Stimulated activated CD8-positive, alpha-beta memory T cell treated with anti-CD3 and anti-CD28 coated beads, Interleukin-7, amount 100 ng/mL, for 4 hours (primary cell): ENCODE measurements around the gene CAPN1.
"Not testable (repeated sequence)": the region's sequence is repeated elsewhere in the genome, so short reads cannot be mapped to it uniquely, and the experiment has no call there.

ENCODE experiments used
- DNase-seq, 2 donors: peaks; one replicate each; pipeline ENCODE4 v3.0.0-alpha.2; 2020; ENCODE audit warnings: low read depth in 2 of 2

Gene CAPN1

DNA sequence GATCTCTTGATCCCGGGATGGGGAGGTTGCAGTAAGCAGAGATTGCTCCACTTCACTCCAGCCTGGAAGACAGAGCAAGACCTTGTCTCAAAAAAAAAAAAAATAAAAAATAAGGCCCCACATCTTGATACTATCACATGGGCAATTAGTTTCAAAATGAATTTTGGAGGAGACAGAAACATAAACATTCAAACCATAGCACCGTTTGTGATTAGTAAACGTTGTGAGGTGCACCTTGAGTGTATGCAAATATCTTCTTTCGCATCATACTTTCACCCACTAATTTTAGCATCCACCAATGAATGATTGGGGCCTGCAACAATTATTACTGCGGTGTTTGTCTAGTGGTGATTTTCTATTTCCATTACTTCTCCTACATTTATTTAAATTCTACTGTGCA is 22.7 kb upstream of the CAPN1 start:
- no peak for DNase-seq

DNA sequence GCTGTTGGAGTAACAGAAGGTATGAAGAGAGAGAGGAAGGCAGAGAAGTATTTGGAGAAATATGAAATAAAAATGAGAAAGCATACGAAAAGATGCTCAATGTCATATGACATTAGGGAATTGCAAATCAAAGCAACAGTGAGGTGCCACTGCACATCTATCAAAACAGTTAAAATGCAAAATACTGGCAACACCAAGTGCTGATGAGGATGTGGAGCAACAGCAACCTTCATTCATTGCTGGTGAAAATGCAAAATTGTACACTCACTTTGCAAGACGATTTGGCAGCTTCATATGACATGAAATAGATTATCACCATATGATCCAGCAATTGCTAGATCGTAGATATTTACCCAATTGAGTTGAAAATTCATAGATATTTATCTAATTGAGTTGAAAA is 21.1 kb upstream of the CAPN1 start:
- no peak for DNase-seq

DNA sequence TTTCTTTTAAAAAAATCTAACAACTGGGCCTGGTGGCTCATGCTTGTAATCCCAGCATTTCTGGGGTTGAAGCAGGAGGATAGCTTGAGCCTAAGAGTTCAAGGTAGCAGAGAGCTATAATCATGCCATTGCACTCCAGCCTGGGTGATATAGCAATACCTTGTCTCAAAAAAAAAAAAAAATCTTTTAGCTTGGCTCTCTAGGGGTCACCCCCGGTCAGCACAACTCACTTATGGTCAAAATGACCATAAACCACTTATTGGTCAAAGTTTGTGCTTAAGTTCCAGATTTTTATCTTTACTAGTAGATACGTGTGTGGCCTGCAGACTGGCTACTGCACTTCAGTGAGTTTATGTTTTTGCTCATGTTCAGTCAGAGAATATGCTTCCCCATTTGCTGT is 18.0 kb upstream of the CAPN1 start:
- no peak for DNase-seq

DNA sequence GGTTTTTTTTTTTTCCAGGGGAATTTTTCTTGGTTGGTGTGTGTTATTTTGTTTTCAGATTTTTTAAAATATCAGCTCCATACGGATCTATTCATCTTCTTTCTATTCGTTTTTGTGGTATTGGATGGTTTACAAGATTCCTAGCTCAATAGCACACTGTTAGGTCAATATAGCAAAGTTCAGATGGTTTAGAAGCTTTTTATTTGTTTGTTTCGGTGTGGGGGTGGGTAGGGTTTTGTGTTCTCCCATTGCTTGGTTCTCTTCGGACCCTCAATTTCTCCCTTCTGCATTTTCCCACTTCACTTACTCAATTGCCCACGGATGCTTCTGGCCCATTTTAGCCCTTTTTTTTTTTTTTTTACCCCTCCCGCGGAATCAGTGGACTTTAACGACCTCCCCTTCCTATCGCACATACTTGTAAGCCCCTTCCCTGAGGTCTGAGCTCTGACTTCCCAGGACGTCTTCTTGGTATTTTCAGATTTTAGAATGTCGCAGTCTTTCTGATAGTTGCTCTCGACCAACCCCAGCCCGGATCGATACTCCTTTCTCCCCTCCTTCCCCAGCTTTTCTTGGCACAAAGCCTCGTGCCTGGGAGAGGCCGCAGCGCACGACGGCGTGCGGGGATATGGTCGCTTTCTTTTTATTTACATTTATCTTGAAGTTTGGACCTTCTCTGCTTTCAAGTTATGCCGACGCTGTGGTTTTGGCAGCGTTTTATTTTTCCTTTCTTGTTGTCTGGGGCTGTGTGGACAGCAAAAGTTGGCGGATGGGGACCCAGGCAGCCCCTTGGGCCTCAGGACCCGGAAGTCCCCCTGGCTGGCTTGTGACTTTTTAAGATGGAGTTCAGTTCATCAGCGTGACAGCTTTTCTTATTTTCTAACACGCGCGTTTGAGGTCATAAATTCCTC is 16.1 kb upstream of the CAPN1 start:
- no peak for DNase-seq

DNA sequence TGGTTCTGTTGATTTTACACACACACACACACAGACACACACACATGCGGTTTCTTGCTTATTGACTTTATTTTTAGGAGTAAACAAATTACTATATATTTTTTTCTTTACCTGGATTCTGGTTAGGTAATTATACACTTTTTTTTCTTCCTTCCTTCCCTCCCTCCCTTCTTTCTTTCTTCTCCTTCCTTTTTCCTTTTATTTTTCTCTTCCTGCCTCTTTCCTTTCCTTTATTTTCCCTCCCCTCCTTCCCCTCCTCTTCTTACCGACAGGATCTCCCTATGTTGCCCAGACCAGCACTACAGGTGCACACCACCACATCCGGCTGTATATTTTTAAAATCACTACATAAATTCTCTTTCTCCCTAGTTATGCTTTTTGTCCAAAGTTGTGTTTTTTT is 14.8 kb upstream of the CAPN1 start:
- DNase-seq = no peak

DNA sequence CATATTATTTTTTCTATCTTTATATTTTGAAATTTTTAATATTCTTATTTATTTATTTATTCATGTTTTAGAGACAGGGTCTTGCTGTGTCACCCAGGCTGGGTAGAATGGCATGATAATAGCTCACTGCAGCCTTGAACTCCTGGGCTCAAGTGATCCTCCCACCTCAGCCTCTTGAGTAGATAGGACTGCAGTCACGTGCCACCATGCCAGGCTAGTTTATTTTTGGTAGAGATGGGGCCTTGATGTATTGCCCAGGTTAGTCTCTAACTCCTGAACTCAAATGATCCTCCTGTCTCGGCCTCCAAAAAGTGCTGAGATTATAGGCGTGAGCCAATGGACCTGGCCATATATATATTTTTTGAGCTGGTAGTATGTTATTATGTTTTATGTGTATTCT is 14.1 kb upstream of the CAPN1 start:
- DNase-seq = no peak

DNA sequence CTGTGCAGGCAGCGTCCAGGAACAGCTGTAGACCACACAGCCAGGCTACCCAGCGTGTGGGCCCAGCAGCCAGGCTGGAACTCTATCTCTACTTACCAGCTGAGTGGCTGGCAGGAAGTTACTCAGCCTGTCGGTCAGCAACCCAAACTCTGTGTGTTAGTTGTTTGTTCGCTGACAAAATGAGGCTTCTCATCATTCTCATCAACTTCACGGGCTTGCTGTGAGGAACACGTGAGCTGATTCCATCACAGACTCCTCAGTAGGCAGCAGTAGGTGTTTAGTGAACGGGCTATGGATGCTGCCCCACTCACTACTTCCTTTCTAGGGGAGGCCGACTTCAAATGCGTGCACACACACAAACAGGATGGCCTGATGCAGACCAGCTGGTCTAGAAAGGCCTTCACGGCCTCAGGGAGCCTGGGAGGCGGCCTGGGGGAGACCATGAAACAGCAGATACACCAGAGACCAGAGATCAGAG is 12.5 kb upstream of the CAPN1 start:
- DNase-seq = no peak

DNA sequence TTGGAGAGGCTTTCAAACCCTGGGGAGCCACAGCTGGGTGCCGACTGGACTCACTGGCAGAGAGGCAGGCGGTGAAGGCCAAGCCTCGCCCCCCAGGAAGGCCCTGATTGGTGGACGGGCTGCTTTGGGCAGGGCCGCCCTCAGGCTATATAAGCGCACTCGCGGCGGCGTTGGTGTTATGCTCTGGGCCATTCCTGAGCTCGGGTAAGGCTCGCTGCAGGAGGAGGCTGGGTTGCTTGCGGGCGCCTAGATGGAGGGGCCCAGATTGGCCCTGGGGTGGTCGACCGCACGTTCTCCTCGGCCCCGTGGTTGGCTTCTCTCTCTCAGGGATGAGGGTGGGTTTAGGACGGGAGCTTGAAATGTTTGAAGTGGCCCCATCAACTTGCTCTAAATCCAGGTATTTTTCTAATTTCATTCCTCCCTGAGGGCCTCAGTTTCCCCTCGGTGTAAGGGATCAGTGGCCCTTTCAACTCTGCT is 11.6 kb upstream of the CAPN1 start, which contains the start of gene SPDYC:
TSS of gene SPDYC (plus strand) at position 176 of the 477 bp plus-strand sequence. CDS start 1,125 bp downstream, outside the sequence.
- DNase-seq = no peak

DNA sequence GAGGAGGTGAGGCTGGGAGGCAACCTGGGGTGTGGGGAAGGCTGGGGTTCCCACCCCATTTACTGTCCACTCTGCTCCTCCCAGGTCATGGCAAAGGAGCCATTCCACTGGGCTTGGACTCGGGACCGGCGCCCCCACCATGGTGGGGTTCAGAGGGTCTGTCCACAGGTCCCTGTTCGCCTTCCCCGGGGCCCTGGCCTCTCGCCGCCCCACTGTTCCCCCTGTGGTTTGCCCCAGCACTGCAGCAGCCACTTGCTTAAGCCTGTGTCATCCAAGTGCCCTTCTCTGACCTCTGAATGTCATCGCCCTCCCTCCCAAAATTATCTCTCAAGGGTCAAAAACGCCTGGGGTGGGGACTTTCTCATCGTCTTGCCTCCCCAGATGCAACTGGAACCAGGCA is 9.1 kb upstream of the CAPN1 start:
- DNase-seq = no peak

DNA sequence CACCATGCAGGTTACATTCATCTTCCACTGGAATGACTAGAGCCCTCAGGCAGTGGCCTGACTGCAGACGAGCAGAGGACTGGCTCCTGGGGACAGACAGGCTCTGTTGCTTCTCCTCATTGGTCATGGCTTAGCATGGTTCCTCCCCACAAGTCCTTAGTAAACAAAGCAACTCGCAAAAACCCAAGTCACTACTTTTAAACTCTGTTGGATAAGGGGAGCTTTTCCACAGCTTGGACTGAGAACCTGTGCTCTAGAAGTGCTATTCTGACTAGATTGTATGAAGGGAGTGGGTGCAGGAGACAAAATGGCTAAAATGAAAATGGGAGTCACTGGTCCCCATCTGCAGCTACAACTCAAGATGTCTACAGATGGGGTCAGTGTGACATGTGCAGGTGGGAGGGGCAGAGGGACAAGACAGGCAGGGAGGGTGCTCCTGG is 7.1 kb upstream of the CAPN1 start:
- DNase-seq = not testable (repeated sequence)

DNA sequence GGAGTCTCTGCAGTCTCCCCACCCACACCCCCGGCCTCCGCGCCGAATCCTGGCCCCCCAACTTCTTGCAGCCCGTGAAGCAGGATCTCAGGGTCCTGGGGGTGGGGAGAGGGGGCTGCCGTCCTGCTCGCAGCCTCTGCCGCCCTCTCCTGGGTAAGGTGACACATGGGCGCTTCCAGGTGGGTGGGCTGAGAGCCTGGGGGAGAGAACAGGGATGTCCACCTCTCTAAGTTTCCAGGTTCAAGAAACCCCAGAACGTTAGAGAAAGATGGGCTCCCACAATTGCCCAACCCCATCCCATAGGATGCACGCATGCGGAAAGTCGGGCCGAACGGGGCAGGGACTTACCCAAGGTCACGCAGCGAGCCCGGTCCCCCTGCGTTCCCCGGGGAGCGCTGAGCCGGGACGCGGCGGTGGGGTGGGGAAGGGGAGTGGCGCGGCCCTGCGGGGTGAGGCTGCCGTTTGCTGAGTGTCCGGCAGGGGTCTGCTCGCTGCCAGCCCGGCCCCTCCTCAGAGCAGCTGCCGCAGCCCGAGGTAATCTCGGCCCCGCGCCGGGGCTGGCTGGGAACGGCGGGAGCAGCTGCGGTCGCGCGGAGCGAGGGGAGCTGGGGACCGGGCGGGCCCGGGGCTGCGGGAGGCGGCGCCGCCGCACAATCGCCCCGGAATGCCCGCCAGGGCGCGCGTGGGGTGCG is 705 bp upstream of the CAPN1 start:
- DNase-seq = peak in 1 of 2 donors; percentile 30

DNA sequence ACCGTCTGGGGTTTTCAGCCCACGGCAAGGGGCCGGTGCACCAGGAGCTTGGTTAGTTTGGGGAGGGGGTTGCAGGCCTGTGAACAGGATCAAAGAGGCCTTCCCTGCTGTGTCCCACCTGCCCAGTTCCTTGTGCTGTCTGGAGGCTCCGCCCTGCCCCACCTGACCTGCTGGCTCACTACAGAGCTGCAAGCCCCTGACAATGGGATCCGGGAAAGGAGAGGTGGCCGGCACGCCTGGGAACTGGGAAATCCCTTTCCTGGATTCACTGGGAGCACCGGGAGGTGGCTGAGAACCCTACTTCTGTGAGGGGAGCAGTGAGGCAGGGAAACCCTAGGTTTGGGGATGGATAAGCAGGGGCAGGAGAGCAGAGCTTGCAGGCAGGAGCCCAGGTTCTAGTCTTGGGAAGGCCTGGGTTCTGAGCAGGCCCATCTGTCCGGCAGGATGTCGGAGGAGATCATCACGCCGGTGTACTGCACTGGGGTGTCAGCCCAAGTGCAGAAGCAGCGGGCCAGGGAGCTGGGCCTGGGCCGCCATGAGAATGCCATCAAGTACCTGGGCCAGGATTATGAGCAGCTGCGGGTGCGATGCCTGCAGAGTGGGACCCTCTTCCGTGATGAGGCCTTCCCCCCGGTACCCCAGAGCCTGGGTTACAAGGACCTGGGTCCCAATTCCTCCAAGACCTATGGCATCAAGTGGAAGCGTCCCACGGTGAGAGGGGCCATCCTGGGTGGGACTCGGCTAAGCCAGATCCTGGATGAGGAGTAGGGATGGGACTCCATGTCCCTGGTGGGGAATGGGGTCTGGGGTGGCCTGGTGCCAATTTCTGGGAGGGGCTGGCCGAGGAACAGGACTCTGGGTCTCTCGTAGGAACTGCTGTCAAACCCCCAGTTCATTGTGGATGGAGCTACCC is 786 bp downstream of the CAPN1 start:
- no peak for DNase-seq

DNA sequence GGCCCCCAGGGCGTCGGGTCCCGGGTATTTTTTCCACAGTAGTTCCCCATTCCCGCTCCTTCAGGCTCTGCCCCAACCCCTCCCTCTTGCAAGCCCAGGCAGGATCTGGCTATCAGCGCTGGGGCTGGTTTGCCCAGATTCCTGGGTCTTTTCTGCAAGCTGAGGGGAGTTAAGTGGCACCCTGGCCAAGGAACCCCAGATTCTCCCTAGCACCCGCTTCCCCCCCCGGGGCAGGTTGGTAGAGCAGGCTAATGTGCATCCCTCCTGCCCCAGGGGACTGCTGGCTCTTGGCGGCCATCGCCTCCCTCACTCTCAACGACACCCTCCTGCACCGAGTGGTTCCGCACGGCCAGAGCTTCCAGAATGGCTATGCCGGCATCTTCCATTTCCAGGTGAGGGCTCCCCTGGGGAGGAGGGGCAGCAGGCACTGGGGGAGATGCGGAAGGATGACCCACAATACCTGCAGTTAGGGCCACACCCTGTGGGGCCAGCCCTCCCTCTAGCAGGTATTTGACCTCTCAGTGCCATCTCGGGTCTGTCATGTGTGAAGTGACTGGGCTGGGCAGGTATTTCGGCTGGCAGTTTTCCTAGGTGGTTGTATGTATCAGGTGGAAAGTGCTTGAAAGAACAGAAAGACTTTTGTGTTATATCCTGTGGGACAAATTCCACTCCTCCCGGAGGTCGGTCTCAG is 1.6 kb downstream of the CAPN1 start:
- DNase-seq = no peak

DNA sequence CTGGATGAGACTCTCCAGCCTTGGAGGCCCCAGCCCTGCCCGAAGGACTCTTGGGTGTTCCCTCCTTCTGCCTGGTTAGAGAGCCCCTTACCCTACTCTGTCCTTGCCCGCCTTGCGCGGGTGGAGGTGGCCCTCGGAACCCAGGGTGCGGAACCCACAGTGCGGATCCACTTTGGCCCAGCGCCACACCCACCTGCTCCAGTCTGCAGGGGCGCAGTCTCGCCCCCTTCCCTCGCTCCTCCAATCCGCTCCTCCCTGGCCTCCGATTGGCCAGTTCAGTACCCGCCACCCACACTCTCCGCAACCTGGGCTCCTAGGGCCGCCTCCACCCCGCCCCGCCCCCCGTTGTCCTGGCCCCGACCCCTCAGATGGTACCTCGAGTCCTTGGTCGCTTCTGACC is 2.4 kb downstream of the CAPN1 start:
- no peak for DNase-seq

DNA sequence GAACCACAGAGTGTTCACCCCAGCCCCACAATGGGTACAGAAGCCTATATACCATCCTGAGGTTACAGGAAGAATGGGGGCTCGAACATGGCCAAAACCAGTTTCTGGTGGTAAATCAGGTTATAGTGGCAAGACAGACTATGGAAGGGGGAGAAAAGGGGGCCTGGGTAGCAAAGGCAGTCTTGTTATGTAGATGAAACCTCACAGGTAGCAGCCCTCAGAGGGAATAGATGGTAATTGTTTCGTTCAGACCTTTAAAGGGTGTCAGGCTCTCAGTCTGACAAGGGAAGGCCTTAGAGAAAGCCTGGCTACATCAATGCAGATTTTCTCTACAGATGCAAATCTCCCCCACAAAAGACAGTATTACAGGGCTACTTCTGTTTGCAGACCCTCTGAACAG is 3.4 kb downstream of the CAPN1 start:
- DNase-seq = no peak

DNA sequence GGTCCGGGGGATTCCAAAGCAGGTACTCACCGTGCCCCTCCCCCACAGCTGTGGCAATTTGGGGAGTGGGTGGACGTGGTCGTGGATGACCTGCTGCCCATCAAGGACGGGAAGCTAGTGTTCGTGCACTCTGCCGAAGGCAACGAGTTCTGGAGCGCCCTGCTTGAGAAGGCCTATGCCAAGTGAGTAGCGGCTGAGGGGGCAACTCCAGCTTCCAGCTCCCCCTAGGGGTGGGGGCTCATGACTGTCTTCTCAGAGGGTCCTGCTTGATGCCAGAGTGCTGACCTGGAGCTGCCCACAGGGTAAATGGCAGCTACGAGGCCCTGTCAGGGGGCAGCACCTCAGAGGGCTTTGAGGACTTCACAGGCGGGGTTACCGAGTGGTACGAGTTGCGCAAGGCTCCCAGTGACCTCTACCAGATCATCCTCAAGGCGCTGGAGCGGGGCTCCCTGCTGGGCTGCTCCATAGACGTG is 4.2 kb downstream of the CAPN1 start:
- no peak for DNase-seq

DNA sequence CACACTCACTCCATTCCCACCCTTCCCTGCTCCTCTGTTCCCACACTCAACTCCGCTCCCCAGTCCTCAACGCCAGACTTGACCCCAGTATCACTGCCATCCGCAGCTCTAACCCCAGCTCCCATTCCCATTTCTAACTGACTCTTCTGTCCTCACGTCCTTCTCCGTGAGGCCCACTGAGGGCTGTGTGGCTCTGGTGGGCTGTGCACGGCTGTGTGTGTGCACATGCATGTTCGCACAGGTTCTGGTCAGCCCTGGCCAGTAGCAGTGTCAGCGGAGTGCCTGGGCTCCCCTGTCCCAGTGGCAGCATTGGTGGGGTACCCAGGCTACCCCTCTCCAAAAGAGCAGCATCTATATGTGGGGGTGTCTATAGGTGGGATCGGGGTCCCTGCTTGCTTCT is 5.0 kb downstream of the CAPN1 start:
- DNase-seq = no peak

DNA sequence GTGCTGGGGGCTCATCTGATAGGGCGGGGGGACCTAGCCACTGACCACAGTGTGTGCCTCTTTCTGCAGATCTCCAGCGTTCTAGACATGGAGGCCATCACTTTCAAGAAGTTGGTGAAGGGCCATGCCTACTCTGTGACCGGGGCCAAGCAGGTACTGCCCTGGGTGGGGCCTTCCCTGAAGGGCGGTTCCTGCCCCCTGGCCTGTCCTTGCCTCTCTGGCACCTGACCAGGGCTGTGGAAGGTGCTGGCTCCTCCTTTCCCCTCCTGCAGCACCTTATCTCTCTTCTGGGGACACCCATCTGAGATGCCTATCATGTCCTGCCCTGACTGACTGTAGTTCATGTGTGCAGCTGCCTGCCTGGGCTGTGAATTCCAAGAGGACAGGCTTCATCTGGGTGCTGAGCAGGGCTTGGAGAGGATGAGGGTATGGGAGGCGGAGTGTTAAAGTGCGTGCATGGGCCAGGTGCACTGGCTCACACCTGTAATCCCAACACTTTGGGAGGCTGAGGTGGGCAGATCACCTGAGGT is 5.5 kb downstream of the CAPN1 start:
- no peak for DNase-seq

DNA sequence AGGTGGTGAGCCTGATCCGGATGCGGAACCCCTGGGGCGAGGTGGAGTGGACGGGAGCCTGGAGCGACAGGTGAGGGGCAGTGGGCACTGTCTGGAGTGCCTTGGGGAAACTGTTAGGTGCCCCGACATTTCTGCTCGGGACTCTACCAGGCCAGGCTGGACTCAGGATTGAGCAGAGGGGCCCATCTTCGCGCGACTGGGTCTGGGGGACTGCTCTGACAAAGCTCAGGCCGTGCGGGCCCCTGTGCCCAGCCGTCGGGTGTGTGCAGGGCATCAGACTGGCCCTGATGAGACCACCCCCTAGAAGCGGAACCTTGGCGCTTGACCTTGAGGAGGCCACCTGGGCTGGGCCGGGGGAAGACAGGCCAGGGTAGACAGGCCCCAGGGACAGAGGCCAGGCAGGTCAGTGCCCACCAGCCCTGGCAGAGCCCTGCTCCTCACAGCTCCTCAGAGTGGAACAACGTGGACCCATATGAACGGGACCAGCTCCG is 6.3 kb downstream of the CAPN1 start:
- no peak for DNase-seq

DNA sequence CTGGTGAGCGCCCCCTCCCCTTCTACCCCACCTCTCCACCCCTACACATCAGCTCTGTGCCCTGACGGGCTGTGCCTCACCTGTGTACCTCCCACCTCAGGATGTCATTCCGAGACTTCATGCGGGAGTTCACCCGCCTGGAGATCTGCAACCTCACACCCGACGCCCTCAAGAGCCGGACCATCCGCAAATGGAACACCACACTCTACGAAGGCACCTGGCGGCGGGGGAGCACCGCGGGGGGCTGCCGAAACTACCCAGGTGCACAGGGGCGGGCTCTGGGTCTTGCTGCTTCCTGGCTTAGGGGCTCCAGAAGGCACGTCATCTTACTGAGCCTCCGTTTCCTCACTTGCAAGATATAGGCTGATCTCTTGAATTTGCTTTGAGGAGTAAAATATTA is 6.8 kb downstream of the CAPN1 start:
- DNase-seq = no peak

DNA sequence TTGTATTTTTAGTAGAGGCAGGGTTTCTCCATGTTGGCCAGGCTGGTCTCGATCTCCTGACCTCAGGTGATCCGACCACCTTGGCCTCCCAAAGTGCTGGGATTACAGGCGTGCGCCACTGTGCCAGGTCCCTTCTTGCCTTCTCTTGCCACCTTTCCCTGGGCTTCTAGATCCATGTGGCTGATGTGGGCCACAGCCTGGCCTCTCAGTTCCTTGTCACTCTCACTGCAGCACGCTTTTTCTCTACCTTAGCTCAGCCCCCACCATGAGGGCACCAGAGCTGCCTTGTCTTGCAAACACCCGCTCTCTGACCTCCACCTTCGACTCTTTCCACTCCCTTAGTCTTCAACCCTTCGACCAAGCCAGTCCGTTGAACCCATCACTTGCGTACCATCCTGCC is 7.5 kb downstream of the CAPN1 start:
- no peak for DNase-seq
